VCaP (cell line): ENCODE measurements around the gene ATXN1.

Experiments
- H3K27ac ChIP-seq: fragments of 450-650 bp; 2 replicates; pipeline ENCODE4 v1.5.1; 2017
- TF ChIP-seq, protein P1 (sequence below): fragments of 450-650 bp; conservative IDR thresholded peaks from 2 replicates; pipeline ENCODE4 v1.5.1; 2017; ENCODE audit warnings: mild to moderate bottlenecking, moderate library complexity

ATXN1 gene

DNA sequence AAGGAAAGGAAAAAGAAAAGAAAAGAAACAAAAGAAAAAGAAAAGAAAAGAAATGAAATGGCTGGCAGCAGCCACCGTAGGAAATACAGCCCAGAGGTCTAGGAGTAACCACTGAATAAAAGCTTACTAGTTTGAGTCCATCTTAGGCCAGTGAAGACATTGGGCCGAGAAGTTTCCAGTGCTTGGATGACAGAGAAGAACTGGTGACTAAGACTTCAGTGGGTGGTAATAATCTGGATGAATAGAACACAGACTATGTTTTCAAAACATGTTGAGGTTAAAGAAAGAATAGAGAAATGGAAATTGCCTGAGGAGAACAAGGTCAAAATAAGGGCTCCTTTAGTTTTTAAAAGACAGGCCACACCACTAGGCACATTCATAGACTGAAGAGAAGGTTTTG is 198.8 kb downstream of the ATXN1 start:
- H3K27ac ChIP-seq: no peak overlapping the region

DNA sequence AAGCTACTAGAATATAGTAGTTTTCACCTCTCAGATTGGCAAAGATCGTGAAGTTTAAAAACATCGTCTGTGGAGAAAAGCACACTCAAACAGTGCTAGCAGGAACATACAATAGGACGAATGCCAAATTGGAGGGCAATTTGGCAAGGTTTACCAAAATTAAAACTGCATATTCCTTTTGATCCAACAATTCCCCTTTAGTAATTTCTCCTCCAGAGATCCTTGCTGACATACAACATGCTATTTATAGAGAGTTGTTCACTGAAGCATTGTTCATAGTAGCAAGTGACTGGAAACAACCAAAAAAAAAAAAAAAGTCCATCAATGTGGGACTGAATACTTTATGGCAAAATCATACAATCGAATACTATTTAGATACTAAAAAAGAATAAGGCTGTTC is 202.2 kb downstream of the ATXN1 start:
- H3K27ac ChIP-seq: no peak overlapping the region
- TF ChIP-seq, protein P1, sequence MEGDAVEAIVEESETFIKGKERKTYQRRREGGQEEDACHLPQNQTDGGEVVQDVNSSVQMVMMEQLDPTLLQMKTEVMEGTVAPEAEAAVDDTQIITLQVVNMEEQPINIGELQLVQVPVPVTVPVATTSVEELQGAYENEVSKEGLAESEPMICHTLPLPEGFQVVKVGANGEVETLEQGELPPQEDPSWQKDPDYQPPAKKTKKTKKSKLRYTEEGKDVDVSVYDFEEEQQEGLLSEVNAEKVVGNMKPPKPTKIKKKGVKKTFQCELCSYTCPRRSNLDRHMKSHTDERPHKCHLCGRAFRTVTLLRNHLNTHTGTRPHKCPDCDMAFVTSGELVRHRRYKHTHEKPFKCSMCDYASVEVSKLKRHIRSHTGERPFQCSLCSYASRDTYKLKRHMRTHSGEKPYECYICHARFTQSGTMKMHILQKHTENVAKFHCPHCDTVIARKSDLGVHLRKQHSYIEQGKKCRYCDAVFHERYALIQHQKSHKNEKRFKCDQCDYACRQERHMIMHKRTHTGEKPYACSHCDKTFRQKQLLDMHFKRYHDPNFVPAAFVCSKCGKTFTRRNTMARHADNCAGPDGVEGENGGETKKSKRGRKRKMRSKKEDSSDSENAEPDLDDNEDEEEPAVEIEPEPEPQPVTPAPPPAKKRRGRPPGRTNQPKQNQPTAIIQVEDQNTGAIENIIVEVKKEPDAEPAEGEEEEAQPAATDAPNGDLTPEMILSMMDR: no peak

More for the DNA sequence above, 198.8 kb downstream of the ATXN1 start:
- TF ChIP-seq, protein P1: no peak

DNA sequence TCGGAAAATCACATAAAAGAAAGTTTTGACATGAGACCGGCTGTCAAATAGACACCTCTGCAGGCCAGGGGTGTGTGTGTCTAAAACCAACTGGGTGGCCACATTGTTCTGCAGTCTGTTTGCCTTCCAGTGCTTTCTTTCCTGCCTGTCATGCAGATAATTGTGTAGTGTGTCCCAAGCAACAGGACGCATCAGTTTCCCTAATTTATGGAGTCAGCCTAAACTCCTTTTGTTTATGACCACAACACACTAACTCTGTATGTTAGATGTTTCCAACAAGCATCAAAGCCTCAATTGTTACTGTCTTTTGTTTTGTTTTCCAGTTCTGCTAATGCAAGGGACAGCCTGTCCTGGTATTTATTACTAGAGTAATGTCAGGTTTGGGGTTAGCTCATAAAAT is 205.7 kb downstream of the ATXN1 start:
- TF ChIP-seq, protein P1: no peak
- H3K27ac ChIP-seq: no peak overlapping the region

DNA sequence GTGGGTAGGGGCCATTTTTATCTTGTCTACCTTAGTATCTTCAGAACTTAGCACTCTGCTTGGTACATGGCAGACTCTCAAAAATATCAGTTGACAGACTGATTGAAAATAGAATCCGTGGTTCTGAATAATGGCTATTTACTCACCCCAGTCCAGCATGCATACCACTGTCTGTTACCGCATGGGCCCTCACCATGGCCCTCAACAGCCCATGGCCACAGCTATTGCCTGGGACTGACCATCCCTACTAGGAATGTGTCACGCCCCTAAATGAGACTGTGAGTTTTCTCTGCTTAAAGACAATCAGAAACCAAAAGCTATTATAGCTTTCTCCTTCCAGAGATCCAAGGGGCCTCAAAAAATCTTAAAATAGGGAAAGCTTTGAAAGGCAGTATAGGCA is 207.7 kb downstream of the ATXN1 start:
- no peak overlapping the region for H3K27ac ChIP-seq
- TF ChIP-seq, protein P1: no peak

DNA sequence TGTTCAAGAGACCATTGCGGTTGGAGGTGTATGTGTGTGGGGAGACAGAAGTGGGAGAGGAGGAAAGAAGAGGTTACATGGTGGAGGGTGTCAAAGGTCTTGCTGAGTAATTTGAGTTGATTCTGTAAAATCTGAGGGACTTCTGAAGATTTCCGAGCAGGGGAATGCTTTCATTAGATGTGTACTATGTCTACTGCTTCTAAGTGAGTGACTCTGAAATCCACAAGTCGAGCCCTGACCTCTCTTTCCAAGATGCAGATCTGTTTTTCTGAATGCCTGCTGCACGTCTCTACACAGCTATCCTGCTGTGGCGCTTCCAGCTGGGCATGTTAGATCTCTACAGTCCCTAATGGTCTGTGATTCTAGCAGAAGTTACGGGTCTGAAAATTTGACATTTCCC is 209.8 kb downstream of the ATXN1 start:
- H3K27ac ChIP-seq: no peak overlapping the region
- TF ChIP-seq, protein P1: no peak

DNA sequence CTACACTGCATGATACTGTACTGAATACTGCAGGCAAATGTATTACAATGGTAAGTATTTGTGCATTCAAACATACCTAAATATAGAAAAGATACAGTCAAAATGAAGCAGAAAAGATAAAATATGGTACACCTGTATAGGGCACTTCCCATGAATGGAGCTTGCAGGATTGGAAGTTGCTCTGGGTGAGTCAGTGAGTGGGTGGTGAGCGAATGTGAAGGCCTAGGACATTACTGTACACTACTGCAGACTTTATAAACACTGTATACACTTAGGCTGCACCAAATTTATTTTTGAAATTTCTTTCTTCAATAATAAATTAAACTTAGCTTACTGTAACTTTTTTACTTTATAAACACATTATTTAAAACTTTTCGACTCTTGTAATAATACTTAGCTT is 213.1 kb downstream of the ATXN1 start:
- TF ChIP-seq, protein P1: no peak
- no peak overlapping the region for H3K27ac ChIP-seq

DNA sequence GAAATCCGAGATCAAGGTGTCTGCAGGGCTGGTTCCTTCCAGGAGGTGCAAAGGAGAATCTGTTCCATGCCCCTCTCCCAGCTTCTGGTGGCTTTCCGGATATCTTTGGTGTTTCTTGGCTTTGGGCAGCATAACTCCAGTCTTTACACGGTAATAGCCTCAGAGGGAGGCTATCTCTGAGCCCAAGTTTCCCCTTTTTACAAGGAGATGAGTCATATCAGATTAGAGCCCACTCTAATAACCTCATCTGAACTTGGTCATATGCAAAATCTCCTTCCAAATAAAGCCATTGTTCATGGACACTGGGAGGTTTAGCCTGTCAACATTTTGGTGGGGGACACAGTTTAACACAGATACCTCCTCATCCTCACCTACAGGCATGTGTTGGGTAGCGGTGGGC is 213.7 kb downstream of the ATXN1 start:
- TF ChIP-seq, protein P1: no peak
- H3K27ac ChIP-seq: no peak overlapping the region

DNA sequence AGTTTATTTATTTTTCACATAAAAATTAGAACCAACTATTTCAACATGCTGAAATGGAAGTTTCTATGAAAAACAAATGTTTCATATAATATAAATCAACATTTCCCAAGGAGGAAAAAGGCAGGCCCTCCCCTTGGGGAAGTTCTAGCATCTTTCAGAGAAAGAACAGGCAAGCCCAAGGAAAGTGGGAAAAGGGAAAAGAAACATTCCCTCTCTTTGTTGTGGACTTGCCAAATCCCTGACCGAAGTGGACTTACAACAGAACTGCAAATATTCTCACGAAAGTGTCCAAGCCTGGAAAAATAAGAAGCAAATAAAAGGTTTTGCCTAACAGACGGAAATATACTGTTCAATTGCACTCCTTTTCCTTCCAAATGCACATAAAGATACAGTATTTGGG is 214.4 kb downstream of the ATXN1 start:
- H3K27ac ChIP-seq: no peak overlapping the region
- TF ChIP-seq, protein P1: no peak
